GM23338 (cell line): Measurements from ENCODE around the gene KLHL40. TPM values are rescaled to one million over a fixed set of nuclear protein-coding genes. Genes with fewer than 3 reads are reported as not detected.

ENCODE experiments used
- ATAC-seq: fragments of 200-7000 bp; cut with Tn5 transposase; 3 replicates; pipeline ENCODE4 v1.9.1; 2020
- DNase-seq: peaks from one replicate; pipeline ENCODE4 v3.0.0-alpha.2; 2015; ENCODE audit warnings: low spot score
- H2AFZ ChIP-seq: fragments of 200-600 bp; sonication (generic); 2 replicates; pipeline ENCODE4 v1.8.0; 2016; ENCODE audit warnings: antibody characterized with exemption, mild to moderate bottlenecking, moderate library complexity
- H3F3A ChIP-seq: fragments of 200-600 bp; sonication (generic); replicated peaks from 2 replicates; pipeline ENCODE4 v1.8.0; 2017; ENCODE audit warnings: antibody characterized with exemption, mixed run types, low read depth
- H3K27ac ChIP-seq: fragments of 200-600 bp; sonication (generic); 2 replicates; pipeline ENCODE4 v1.6.1; 2016; ENCODE audit warnings: low read depth
- H3K27me3 ChIP-seq: fragments of 200-600 bp; sonication (generic); 2 replicates; pipeline ENCODE4 v1.8.0; 2016; ENCODE audit warnings: mild to moderate bottlenecking, mixed run types, moderate library complexity; ENCODE audit not compliant: insufficient read depth
- H3K36me3 ChIP-seq: fragments of 200-600 bp; sonication (generic); 2 replicates; pipeline ENCODE4 v1.8.0; 2016; ENCODE audit warnings: mild to moderate bottlenecking; ENCODE audit not compliant: insufficient read depth
- H3K4me1 ChIP-seq: fragments of 200-600 bp; sonication (generic); 2 replicates; pipeline ENCODE4 v1.8.0; 2016; ENCODE audit warnings: mild to moderate bottlenecking, moderate library complexity; ENCODE audit not compliant: insufficient read depth
- H3K4me2 ChIP-seq: fragments of 200-600 bp; sonication (generic); 2 replicates; pipeline ENCODE4 v1.7.1; 2017; ENCODE audit warnings: mixed run types
- H3K4me3 ChIP-seq: fragments of 200-600 bp; sonication (generic); 2 replicates; pipeline ENCODE4 v1.6.1; 2016; ENCODE audit warnings: mixed run types
- H3K79me2 ChIP-seq: fragments of 200-600 bp; sonication (generic); replicated peaks from 2 replicates; pipeline ENCODE4 v1.8.0; 2017; ENCODE audit warnings: mild to moderate bottlenecking; ENCODE audit not compliant: insufficient read depth
- H3K9me2 ChIP-seq: fragments of 200-600 bp; sonication (generic); 2 replicates; pipeline ENCODE4 v1.8.0; 2017; ENCODE audit not compliant: insufficient read depth
- H4K20me1 ChIP-seq: fragments of 200-600 bp; sonication (generic); replicated peaks from 2 replicates; pipeline ENCODE4 v1.8.0; 2017; ENCODE audit warnings: mild to moderate bottlenecking; ENCODE audit not compliant: insufficient read depth
- H3K27ac Mint-ChIP-seq: 2 replicates; pipeline ENCODE4 v1.8.0; 2020; ENCODE audit warnings: inconsistent platforms, mild to moderate bottlenecking, moderate library complexity, mixed read lengths
- H3K27me3 Mint-ChIP-seq: 3 replicates; pipeline ENCODE4 v1.8.0; 2022; ENCODE audit warnings: low read depth, mild to moderate bottlenecking, moderate library complexity, mixed read lengths, inconsistent platforms; ENCODE audit not compliant: insufficient read depth, poor library complexity
- H3K36me3 Mint-ChIP-seq: 3 replicates; pipeline ENCODE4 v1.8.0; 2021; ENCODE audit warnings: low read depth, mild to moderate bottlenecking, inconsistent platforms, moderate library complexity, mixed read lengths
- H3K4me1 Mint-ChIP-seq: 3 replicates; pipeline ENCODE4 v1.8.0; 2020; ENCODE audit warnings: mild to moderate bottlenecking, inconsistent platforms, mixed read lengths
- H3K4me3 Mint-ChIP-seq: 3 replicates; pipeline ENCODE4 v1.8.0; 2021; ENCODE audit warnings: moderate library complexity, mild to moderate bottlenecking, inconsistent platforms, mixed read lengths
- H3K9me3 Mint-ChIP-seq: 3 replicates; pipeline ENCODE4 v1.8.0; 2020; ENCODE audit warnings: moderate library complexity, mild to moderate bottlenecking, inconsistent platforms, mixed read lengths
- CREB1 ChIP-seq: fragments of 250-450 bp; sonication (Bioruptor Pico); IDR thresholded peaks from 2 replicates; pipeline ENCODE4 v1.5.0; 2020; ENCODE audit warnings: low read depth, mild to moderate bottlenecking, moderate library complexity
- ETS1 ChIP-seq: IDR thresholded peaks from 2 replicates; pipeline ENCODE4 v1.6.1; 2016; ENCODE audit warnings: antibody characterized with exemption
- EZH2 ChIP-seq: fragments of 200-600 bp; sonication (generic); IDR thresholded peaks from one replicate; pipeline ENCODE4 v1.8.0; 2017; ENCODE audit warnings: antibody characterized with exemption, mild to moderate bottlenecking, low read depth; ENCODE audit not compliant: unreplicated experiment
- EZH2phosphoT487 ChIP-seq: fragments of 200-600 bp; sonication (generic); IDR thresholded peaks from one replicate; pipeline ENCODE4 v1.8.1; 2018; ENCODE audit warnings: antibody characterized with exemption; ENCODE audit not compliant: unreplicated experiment
- JUNB ChIP-seq: IDR thresholded peaks from one replicate; pipeline ENCODE4 v1.6.1; 2016; ENCODE audit warnings: antibody characterized with exemption; ENCODE audit not compliant: unreplicated experiment
- NANOG ChIP-seq: IDR thresholded peaks from 2 replicates; pipeline ENCODE4 v1.6.1; 2016; ENCODE audit warnings: antibody characterized with exemption, borderline replicate concordance
- REST ChIP-seq: IDR thresholded peaks from one replicate; pipeline ENCODE4 v1.6.1; 2018; ENCODE audit warnings: antibody characterized with exemption; ENCODE audit not compliant: unreplicated experiment
- STAT1 ChIP-seq: IDR thresholded peaks from one replicate; pipeline ENCODE4 v1.6.1; 2016; ENCODE audit warnings: antibody characterized with exemption; ENCODE audit not compliant: unreplicated experiment
- ZNF331 ChIP-seq: fragments of 250-450 bp; sonication (Bioruptor Pico); IDR thresholded peaks from 2 replicates; pipeline ENCODE4 v1.5.0; 2020; ENCODE audit warnings: low read depth, mild to moderate bottlenecking, moderate library complexity
- polyA plus RNA-seq: library from polyadenylated mRNA; unstranded; fragments of >200 nt; fragmentation: Nextera tagmentation; extraction: Ambion mirVana; gene quantifications from 2 replicates; pipeline ENCODE4 v1.2.1, GENCODE V29; 2016
- total RNA-seq: library from RNA; depleted of rRNA; stranded (reverse); fragments of >200 nt; shearing (Covaris generic); gene quantifications from 2 replicates; pipeline ENCODE4 v1.2.3, GENCODE V29; 2014

KLHL40 gene
- total and polyA plus RNA-seq, 2 experiments from 2014 or later = not detected

- H3K27ac ChIP-seq = no peak overlapping the region
- no peak for ATAC-seq
- H3K4me1 ChIP-seq = peaks cover 22% of the 10 kb centered on the region
- H3K27me3 ChIP-seq = no peaks in the 10 kb centered on the region
- H4K20me1 ChIP-seq = no peaks in the 10 kb centered on the region
- H3K27me3 Mint-ChIP-seq = peaks cover 17% of the 10 kb centered on the region
- no peaks in the 10 kb centered on the region for H3K9me2 ChIP-seq
- peaks cover 5% of the 10 kb centered on the region; the same call in 2 of the 3 replicates for H3K36me3 Mint-ChIP-seq
- no peak overlapping the region for H3K4me3 ChIP-seq
- H3K4me3 Mint-ChIP-seq = no peak overlapping the region
- no peaks in the 10 kb centered on the region for H3K79me2 ChIP-seq
- H3K4me2 ChIP-seq = no peak overlapping the region
- TF ChIP-seq EZH2phosphoT487 (no peak), NANOG (no peak), STAT1 (no peak)
- no peaks in the 10 kb centered on the region for H3K36me3 ChIP-seq
- H3K27ac Mint-ChIP-seq = no peak overlapping the region
- DNase-seq = no peak
- H2AFZ ChIP-seq = no peak overlapping the region
- H3K9me3 Mint-ChIP-seq = no peaks in the 10 kb centered on the region
- H3K4me1 Mint-ChIP-seq = peaks cover 33% of the 10 kb centered on the region
- H3F3A ChIP-seq = no peaks in the 10 kb centered on the region
These were observed 28.4 kb upstream of the KLHL40 start for GRCh38 chr3:42656680-42657610.

GRCh38 chr3:42657675-42658074 lies 27.7 kb upstream of the KLHL40 start:
- Histone ChIP-seq H4K20me1 (no peaks in the 10 kb centered on the region), H3K4me1 (peaks cover 18% of the 10 kb centered on the region), H2AFZ (no peak overlapping the region), H3K4me2 (no peak overlapping the region), H3K4me3 (no peak overlapping the region), H3F3A (no peaks in the 10 kb centered on the region), H3K79me2 (no peaks in the 10 kb centered on the region), H3K27ac (no peak overlapping the region), H3K9me2 (no peaks in the 10 kb centered on the region), H3K36me3 (no peaks in the 10 kb centered on the region), H3K27me3 (no peaks in the 10 kb centered on the region)
- no peak for ATAC-seq
- no peak for DNase-seq
- Mint-ChIP-seq H3K27me3 (peaks cover 15% of the 10 kb centered on the region), H3K9me3 (no peaks in the 10 kb centered on the region), H3K4me1 (peaks cover 26% of the 10 kb centered on the region), H3K27ac (no peak overlapping the region), H3K4me3 (no peak overlapping the region), H3K36me3 (peaks cover 5% of the 10 kb centered on the region; the same call in 2 of the 3 replicates)
- TF ChIP-seq EZH2 (no peak), ZNF331 (CRISPR knock-in tag) (no peak), ETS1 (no peak), NANOG (no peak), EZH2phosphoT487 (no peak)

GRCh38 chr3:42658091-42658770 lies 27.1 kb upstream of the KLHL40 start:
- Mint-ChIP-seq H3K4me1 (peaks cover 20% of the 10 kb centered on the region), H3K36me3 (peaks cover 5% of the 10 kb centered on the region; the same call in 2 of the 3 replicates), H3K9me3 (no peaks in the 10 kb centered on the region), H3K27me3 (peaks cover 11% of the 10 kb centered on the region), H3K27ac (no peak overlapping the region), H3K4me3 (no peak overlapping the region)
- Histone ChIP-seq H3K27ac (no peak overlapping the region), H3K27me3 (no peaks in the 10 kb centered on the region), H3K9me2 (no peaks in the 10 kb centered on the region), H3K4me3 (no peak overlapping the region), H3K79me2 (no peaks in the 10 kb centered on the region), H3F3A (no peaks in the 10 kb centered on the region), H4K20me1 (no peaks in the 10 kb centered on the region), H3K4me1 (peaks cover 13% of the 10 kb centered on the region), H3K4me2 (no peak overlapping the region), H2AFZ (no peak overlapping the region), H3K36me3 (no peaks in the 10 kb centered on the region)
- TF ChIP-seq STAT1 = no peak
- TF ChIP-seq REST = no peak
- TF ChIP-seq EZH2 = no peak
- TF ChIP-seq CREB1 (CRISPR knock-in tag) = no peak
- TF ChIP-seq JUNB = no peak
- no peak for TF ChIP-seq NANOG
- TF ChIP-seq ETS1 = no peak
- TF ChIP-seq ZNF331 (CRISPR knock-in tag) = no peak
- no peak for ATAC-seq
- no peak for DNase-seq
